HG03060 (cell line): Measurements from ENCODE around the gene CISD2.
"Not testable (repeated sequence)": the region's sequence is repeated elsewhere in the genome, so short reads cannot be mapped to it uniquely, and the experiment has no call there.

ENCODE experiments used
- ATAC-seq: cut with Tn5 transposase; IDR thresholded peaks from one replicate; pipeline ENCODE4 v1.9.1; 2021; ENCODE audit warnings: low read depth, moderate number of reproducible peaks; ENCODE audit not compliant: unreplicated experiment

CISD2 gene

GRCh38 chr4:102901804-102902203 is 33.0 kb downstream of the CISD2 start:
- no peak for ATAC-seq

- no peak for ATAC-seq
Measured at GRCh38 chr4:102918859-102919258, 50.1 kb downstream of the CISD2 start.

- ATAC-seq: not testable (repeated sequence)
Measured at GRCh38 chr4:102919697-102920096, 50.9 kb downstream of the CISD2 start.

- ATAC-seq: no peak
Measured at GRCh38 chr4:102935716-102936115, 66.9 kb downstream of the CISD2 start.

GRCh38 chr4:102938063-102938462 is 69.3 kb downstream of the CISD2 start:
- ATAC-seq: not testable (repeated sequence)
